Endothelial cell of umbilical vein (primary cell): ENCODE results near the gene SESN1. TPM values are rescaled to one million over a fixed set of nuclear protein-coding genes. Genes with fewer than 3 reads are reported as not detected.
A peak's percentile ranks its signal among the peaks of the same experiment; 100 is the strongest.

Source experiments
- BruUV-seq: library from RNA; stranded (reverse); fragments of 400-500 nt; replicated peaks from 2 replicates; lab custom pipeline; 2021; lab: Mats Ljungman, UMichigan
- CTCF ChIA-PET: fragments of 300-600, 350-600 bp; sonication (Branson Sonifier 250); formaldehyde crosslinking; loops from one replicate; lab custom pipeline; 2021; ENCODE audit warnings: antibody characterized with exemption, inconsistent platforms; lab: Charles Lee
- POLR2A ChIA-PET: fragments of 300-600, 350-600 bp; sonication (Branson Sonifier 250); formaldehyde crosslinking; loops from one replicate; lab custom pipeline; 2021; ENCODE audit warnings: antibody characterized with exemption, inconsistent platforms; lab: Charles Lee
- DNase-seq: peaks from one replicate; pipeline ENCODE4 v3.0.0-alpha.2; 2011; ENCODE audit warnings: low read depth, low spot score
- FAIRE-seq: peaks from 2 replicates; lab custom pipeline; 2011; peaks lifted over from hg19 to GRCh38; lab: Jason Lieb, UNC
- H2AFZ ChIP-seq: 2 replicates; pipeline ENCODE4 v1.6.0; 2012; ENCODE audit warnings: low read depth, low read length, control low read depth, inconsistent platforms
- H3K27ac ChIP-seq: 2 replicates; pipeline ENCODE4 v1.5.1; 2011; ENCODE audit warnings: low read depth, mild to moderate bottlenecking, control low read depth, low read length, moderate library complexity; ENCODE audit not compliant: insufficient read depth
- H3K27me3 ChIP-seq, 2 experiments: 2 replicates each; pipeline versions ENCODE4 v1.6.0 to v1.6.1; 2011; ENCODE audit warnings: low read length in 2 of 2, mixed read lengths in 1 of 2; ENCODE audit not compliant: control insufficient read depth in 2 of 2, insufficient read depth in 2 of 2
- H3K36me3 ChIP-seq, 2 experiments: 2 replicates in 1 of 2; 3 replicates in 1 of 2; pipeline ENCODE4 v1.5.1; 2011; ENCODE audit warnings: low read length in 2 of 2, mild to moderate bottlenecking in 1 of 2, moderate library complexity in 1 of 2; ENCODE audit not compliant: control insufficient read depth in 2 of 2, insufficient read depth in 2 of 2; ENCODE audit errors: extremely low read depth in 1 of 2
- H3K4me1 ChIP-seq: 3 replicates; pipeline ENCODE4 v1.5.1; 2011; ENCODE audit warnings: mild to moderate bottlenecking, low read length; ENCODE audit not compliant: control insufficient read depth, insufficient read depth; ENCODE audit errors: extremely low read depth
- H3K4me2 ChIP-seq: 2 replicates; pipeline ENCODE4 v1.6.1; 2011; ENCODE audit warnings: low read length, control low read depth, mixed read lengths; ENCODE audit not compliant: insufficient read depth
- H3K4me3 ChIP-seq, 3 experiments: fragments of 200-600 bp in 1 of 3; sonication (generic), shearing (Covaris generic) in 1 of 3; replicated peaks in 1 of 3; 2 replicates each; pipeline ENCODE4 v1.5.1; 2011 to 2016; ENCODE audit warnings: control low read depth in 3 of 3, low read length in 3 of 3, mild to moderate bottlenecking in 2 of 3, inconsistent platforms in 1 of 3, low read depth in 1 of 3, moderate library complexity in 1 of 3; ENCODE audit not compliant: insufficient read depth in 1 of 3
- H3K79me2 ChIP-seq: 2 replicates; pipeline ENCODE4 v1.6.0; 2012; ENCODE audit warnings: low read length, inconsistent platforms; ENCODE audit not compliant: control insufficient read depth, insufficient read depth
- H3K9ac ChIP-seq: replicated peaks from 2 replicates; pipeline ENCODE3; 2011; ENCODE audit warnings: low read length, control low read depth; ENCODE audit not compliant: insufficient read depth; ENCODE audit errors: extremely low read depth
- H3K9me1 ChIP-seq: replicated peaks from 3 replicates; pipeline ENCODE4 v1.6.0; 2011; ENCODE audit warnings: mild to moderate bottlenecking, low read length; ENCODE audit not compliant: control insufficient read depth, insufficient read depth; ENCODE audit errors: extremely low read depth
- H3K9me3 ChIP-seq: replicated peaks from 2 replicates; pipeline ENCODE4 v1.5.1; 2012; ENCODE audit warnings: low read length, inconsistent platforms; ENCODE audit not compliant: control insufficient read depth, insufficient read depth
- H4K20me1 ChIP-seq: replicated peaks from 2 replicates; pipeline ENCODE3; 2011; ENCODE audit warnings: mild to moderate bottlenecking, low read length; ENCODE audit not compliant: control insufficient read depth, insufficient read depth; ENCODE audit errors: extremely low read depth
- CTCF ChIP-seq, 2 donors: IDR thresholded peaks; 1 replicate in 1 of 2; 2 replicates in 1 of 2; pipeline ENCODE4 v1.5.1; 2011; ENCODE audit warnings: low read length in 2 of 2, mild to moderate bottlenecking in 2 of 2, moderate library complexity in 2 of 2, control low read depth in 1 of 2, inconsistent platforms in 1 of 2, low read depth in 1 of 2; ENCODE audit not compliant: insufficient read depth in 1 of 2; ENCODE audit errors: extremely low read depth in 1 of 2
- EZH2 ChIP-seq: IDR thresholded peaks from 2 replicates; pipeline ENCODE4 v1.6.1; 2012; ENCODE audit warnings: borderline replicate concordance, low read depth, mild to moderate bottlenecking, moderate library complexity, low read length, inconsistent platforms; ENCODE audit not compliant: severe bottlenecking
- FOS ChIP-seq: IDR thresholded peaks from 2 replicates; pipeline ENCODE4 v1.6.1; 2011; ENCODE audit warnings: mild to moderate bottlenecking, low read length, moderate library complexity, borderline replicate concordance; ENCODE audit not compliant: insufficient read depth
- GATA2 ChIP-seq: IDR thresholded peaks from 2 replicates; pipeline ENCODE4 v1.7.0; 2011; ENCODE audit warnings: low read depth, mild to moderate bottlenecking, moderate library complexity, mixed read lengths, low read length; ENCODE audit not compliant: insufficient read length, insufficient read depth
- JUN ChIP-seq: IDR thresholded peaks from 2 replicates; pipeline ENCODE4 v1.6.1; 2011; ENCODE audit warnings: borderline replicate concordance, low read depth; ENCODE audit not compliant: insufficient read length, insufficient read depth
- MYC ChIP-seq: IDR thresholded peaks from one replicate; pipeline ENCODE4 v1.6.1; 2011; ENCODE audit warnings: mild to moderate bottlenecking, low read depth, low read length
- POLR2A ChIP-seq: IDR thresholded peaks from 2 replicates; pipeline ENCODE4 v1.6.1; 2012; ENCODE audit warnings: low read depth, mild to moderate bottlenecking, control low read depth, low read length
- POLR2AphosphoS5 ChIP-seq: IDR thresholded peaks from 2 replicates; pipeline ENCODE4 v1.6.1; 2012; ENCODE audit warnings: low read depth, mild to moderate bottlenecking, control low read depth, low read length, moderate library complexity; ENCODE audit not compliant: insufficient read depth
- dilution Hi-C: fragments of 300-500 bp; cut with MboI; formaldehyde crosslinking; loops from one replicate; pipeline ENCODE4 v1.15.0; 2019; ENCODE audit warnings: low sequenced_read_pairs; ENCODE audit not compliant: extremely low pct_ligation_motif_present
- intact Hi-C: fragments of 100-400 bp; cut with micrococcal nuclease; formaldehyde crosslinking; loops from one replicate; pipeline ENCODE4 v1.10.0; 2022
- polyA plus RNA-seq, 4 experiments: library from polyadenylated mRNA; depleted of rRNA in 3 of 4; stranded (reverse) in 3 of 4; unstranded in 1 of 4; fragments of >200 nt; gene quantifications; 2 replicates each; pipeline versions ENCODE4 v1.2.1 to v1.2.3, GENCODE V29; 2011 to 2012; ENCODE audit warnings: missing spikeins in 1 of 4
- total RNA-seq: library from RNA; stranded (reverse); gene quantifications from 2 replicates; pipeline ENCODE4 v1.2.3, GENCODE V29; 2021
- TF ChIP-seq, protein P1 (sequence below): IDR thresholded peaks from 2 replicates; pipeline ENCODE4 v1.6.1; 2011; ENCODE audit not compliant: insufficient read depth, insufficient read length

SESN1 gene
- total and polyA plus RNA-seq, 2 donors (not counting 3 experiments of a cell fraction or from before 2014, with no cell fraction given) = 7.1 to 15.6 TPM

GRCh38 chr6:109060571-109060970, 34.1 kb downstream of the SESN1 start:
- no peak for TF ChIP-seq GATA2
- no peak for TF ChIP-seq FOS
- TF ChIP-seq, protein P1, sequence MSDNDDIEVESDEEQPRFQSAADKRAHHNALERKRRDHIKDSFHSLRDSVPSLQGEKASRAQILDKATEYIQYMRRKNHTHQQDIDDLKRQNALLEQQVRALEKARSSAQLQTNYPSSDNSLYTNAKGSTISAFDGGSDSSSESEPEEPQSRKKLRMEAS = no peak
- no peak for TF ChIP-seq POLR2A
- no peak for TF ChIP-seq POLR2AphosphoS5
- TF ChIP-seq JUN = no peak
- no peak for TF ChIP-seq MYC
- no peak for TF ChIP-seq CTCF (IDR thresholded peaks at IDR 0.05; ENCODE audit: extremely low read depth in 1 of 2, insufficient read depth in 1 of 2, low read depth in 1 of 2, low read length in 2 of 2)
- TF ChIP-seq EZH2 = no peak
- intact Hi-C loops (no loop called here), dilution Hi-C loops (no loop called here)
- FAIRE-seq = peak; percentile 53
- Histone ChIP-seq H3K27me3 (no peaks in the 10 kb centered on the region), H3K4me1 (peaks cover 25% of the 10 kb centered on the region), H2AFZ (no peak overlapping the region), H3K9me1 (peaks cover 3% of the 10 kb centered on the region), H3K4me2 (peak overlapping the region; percentile 72), H3K79me2 (no peaks in the 10 kb centered on the region), H4K20me1 (no peaks in the 10 kb centered on the region), H3K9ac (peak overlapping the region; percentile 43), H3K27ac (peak overlapping the region; percentile 78), H3K4me3 (no peak overlapping the region), H3K36me3 (no peaks in the 10 kb centered on the region), H3K9me3 (no peaks in the 10 kb centered on the region)
- ChIA-PET POLR2A (no interaction called here), CTCF (interaction anchor here (0.9 to 1.7 kb wide), 6 partner anchors 9 to 167 kb away, joined by 3 to 10 read pairs (median 4); no protein-coding TSS in a partner anchor)
- no TSS peak for BruUV-seq
- DNase-seq = peak; percentile 65
